SK-N-SH (cell line): ENCODE results near the gene MEGF10. TPM values are rescaled to one million over a fixed set of nuclear protein-coding genes. Genes with fewer than 3 reads are reported as not detected.
A peak's percentile ranks its signal among the peaks of the same experiment; 100 is the strongest.

ENCODE experiments used
- CTCF ChIA-PET: fragments of 300-600, 350-600 bp; formaldehyde crosslinking; extraction: SDS; loops from one replicate; lab custom pipeline; 2021; lab: Yijun Ruan, JAX
- POLR2A ChIA-PET: fragments of 350-600 bp; sonication (Branson Sonifier 250); formaldehyde crosslinking; extraction: SDS; loops from one replicate; lab custom pipeline; 2020; ENCODE audit warnings: antibody characterized with exemption, inconsistent platforms; lab: Yijun Ruan, JAX
- DNase-seq: peaks from one replicate; pipeline ENCODE4 v3.0.0; 2012
- H2AFZ ChIP-seq: fragments of 200-600 bp; sonication (generic); 2 replicates; pipeline ENCODE4 v1.8.1; 2016; ENCODE audit warnings: antibody characterized with exemption, mild to moderate bottlenecking, low read depth
- H3F3A ChIP-seq: fragments of 200-600 bp; sonication (generic); replicated peaks from 2 replicates; pipeline ENCODE3; 2016; ENCODE audit warnings: antibody characterized with exemption, mild to moderate bottlenecking; ENCODE audit not compliant: insufficient read depth
- H3K27ac ChIP-seq, 2 experiments: fragments of 200-500 bp in 1 of 2; fragments of 200-600 bp in 1 of 2; sonication (Bioruptor generic) in 1 of 2; sonication (generic), shearing (Covaris generic) in 1 of 2; 2 replicates each; pipeline versions ENCODE4 v1.5.1 to v1.6.1; 2014 to 2016; ENCODE audit warnings: low read depth in 2 of 2, inconsistent platforms in 1 of 2, low read length in 1 of 2, mild to moderate bottlenecking in 1 of 2, mixed read lengths in 1 of 2
- H3K27me3 ChIP-seq: fragments of 200-600 bp; sonication (generic), shearing (Covaris generic); 2 replicates; pipeline ENCODE4 v1.6.1; 2016; ENCODE audit warnings: mixed run types; ENCODE audit not compliant: insufficient read depth
- H3K36me3 ChIP-seq, 2 experiments: fragments of 200-500 bp in 1 of 2; fragments of 200-600 bp in 1 of 2; sonication (Bioruptor generic) in 1 of 2; sonication (generic) in 1 of 2; replicated peaks in 1 of 2; 2 replicates each; pipeline versions ENCODE3 to v1.5.1; 2014 to 2016; ENCODE audit warnings: low read length in 1 of 2, mild to moderate bottlenecking in 1 of 2; ENCODE audit not compliant: insufficient read depth in 2 of 2, control insufficient read depth in 1 of 2
- H3K4me1 ChIP-seq, 2 experiments: fragments of 200-500 bp in 1 of 2; fragments of 200-600 bp in 1 of 2; sonication (Bioruptor generic) in 1 of 2; sonication (generic), shearing (Covaris generic) in 1 of 2; 2 replicates each; pipeline versions ENCODE4 v1.5.1 to v1.6.1; 2014 to 2016; ENCODE audit warnings: low read depth in 1 of 2, low read length in 1 of 2, mixed run types in 1 of 2; ENCODE audit not compliant: insufficient read depth in 2 of 2, control insufficient read depth in 1 of 2
- H3K4me2 ChIP-seq: fragments of 200-600 bp; sonication (generic), shearing (Covaris generic); 2 replicates; pipeline ENCODE4 v1.6.1; 2017; ENCODE audit warnings: mixed run types
- H3K4me3 ChIP-seq, 2 experiments: fragments of 200-500 bp in 1 of 2; fragments of 200-600 bp in 1 of 2; sonication (Bioruptor generic) in 1 of 2; sonication (generic), shearing (Covaris generic) in 1 of 2; 2 replicates each; pipeline versions ENCODE4 v1.5.1 to v1.8.1; 2014 to 2016; ENCODE audit warnings: low read depth in 2 of 2, inconsistent platforms in 1 of 2, low read length in 1 of 2, mild to moderate bottlenecking in 1 of 2, mixed read lengths in 1 of 2, moderate library complexity in 1 of 2
- H3K79me2 ChIP-seq: fragments of 200-600 bp; sonication (generic); 2 replicates; pipeline ENCODE4 v1.8.1; 2017; ENCODE audit warnings: mild to moderate bottlenecking; ENCODE audit not compliant: insufficient read depth
- H3K9ac ChIP-seq: fragments of 200-600 bp; sonication (generic); 2 replicates; pipeline ENCODE4 v1.6.1; 2017; ENCODE audit warnings: mixed run types
- H3K9me2 ChIP-seq: fragments of 200-600 bp; sonication (generic); 2 replicates; pipeline ENCODE4 v1.6.1; 2017; ENCODE audit warnings: mixed run types
- H3K9me3 ChIP-seq: fragments of 200-600 bp; sonication (generic); 2 replicates; pipeline ENCODE4 v1.6.1; 2017; ENCODE audit warnings: mixed run types, mild to moderate bottlenecking, moderate library complexity
- H4K20me1 ChIP-seq: fragments of 200-600 bp; sonication (generic); 2 replicates; pipeline ENCODE4 v1.6.1; 2017; ENCODE audit warnings: mild to moderate bottlenecking, mixed run types; ENCODE audit not compliant: insufficient read depth
- CTCF ChIP-seq: fragments of 200-600 bp; sonication (generic); IDR thresholded peaks from 2 replicates; pipeline ENCODE4 v1.6.1; 2017; ENCODE audit warnings: antibody characterized with exemption, mild to moderate bottlenecking, moderate library complexity
- EZH2phosphoT487 ChIP-seq: fragments of 200-600 bp; sonication (generic); IDR thresholded peaks from 2 replicates; pipeline ENCODE4 v1.6.1; 2017; ENCODE audit warnings: low read depth, mixed run types, mild to moderate bottlenecking, antibody characterized with exemption, moderate library complexity, borderline replicate concordance
- FOSL2 ChIP-seq: IDR thresholded peaks from 2 replicates; pipeline ENCODE4 v1.4.0; 2012; ENCODE audit warnings: low read depth, mild to moderate bottlenecking, moderate library complexity, borderline replicate concordance
- GABPA ChIP-seq: IDR thresholded peaks from 2 replicates; pipeline ENCODE4 v1.4.0; 2012; ENCODE audit warnings: low read depth, mild to moderate bottlenecking
- MAX ChIP-seq: IDR thresholded peaks from 2 replicates; pipeline ENCODE4 v1.4.0; 2012; ENCODE audit warnings: low read depth
- MEF2A ChIP-seq: IDR thresholded peaks from 2 replicates; pipeline ENCODE4 v1.4.0; 2012; ENCODE audit warnings: low read depth, borderline replicate concordance
- NRF1 ChIP-seq: IDR thresholded peaks from 2 replicates; pipeline ENCODE4 v1.6.1; 2012; ENCODE audit warnings: low read depth, mild to moderate bottlenecking, low read length
- POLR2AphosphoS5 ChIP-seq: IDR thresholded peaks from 2 replicates; pipeline ENCODE4 v1.6.1; 2012; ENCODE audit warnings: low read depth, low read length
- RAD21 ChIP-seq: IDR thresholded peaks from 2 replicates; pipeline ENCODE4 v1.6.1; 2012; ENCODE audit warnings: mild to moderate bottlenecking, low read length
- SMC3 ChIP-seq: IDR thresholded peaks from 2 replicates; pipeline ENCODE4 v1.6.1; 2012; ENCODE audit warnings: low read depth, low read length, improper control_type of control experiment
- TAF1 ChIP-seq: IDR thresholded peaks from 2 replicates; pipeline ENCODE4 v1.6.1; 2012; ENCODE audit warnings: low read depth, mild to moderate bottlenecking, low read length, moderate library complexity, borderline replicate concordance
- TCF12 ChIP-seq: IDR thresholded peaks from 2 replicates; pipeline ENCODE4 v1.4.0; 2012
- USF2 ChIP-seq: fragments of 150-350 bp; IDR thresholded peaks from 2 replicates; pipeline ENCODE4 v1.6.1; 2017; ENCODE audit warnings: antibody characterized with exemption, low read length, low read depth, borderline replicate concordance
- YY1 ChIP-seq: IDR thresholded peaks from 2 replicates; pipeline ENCODE4 v1.4.0; 2012; ENCODE audit warnings: low read depth, mild to moderate bottlenecking
- ZBTB33 ChIP-seq: IDR thresholded peaks from 2 replicates; pipeline ENCODE4 v1.4.0; 2012; ENCODE audit warnings: low read depth, borderline replicate concordance
- WGBS: methylation state at CpG from one replicate; pipeline ENCODE4 v1.1.6; 2017; ENCODE audit warnings: low lambda C conversion rate; 5-methylcytosine and 5-hydroxymethylcytosine counted together
- polyA plus RNA-seq, 3 experiments: library from polyadenylated mRNA; depleted of rRNA; stranded (reverse); fragments of >200 nt; gene quantifications; 2 replicates each; pipeline ENCODE4 v1.2.3, GENCODE V29; 2012

The MEGF10 gene
- 0.67 and 1.1 TPM in 2 replicates for polyA plus RNA-seq (2012; rRNA removed)
- 0.24 and 0.85 TPM in 2 replicates for polyA plus RNA-seq (2012; cell fraction: cytosol; rRNA removed)
- polyA plus RNA-seq (2012; cell fraction: nucleus; rRNA removed) = 0.41 and 0.51 TPM in 2 replicates

GRCh38 chr5:127290019-127290945, at the start of gene MEGF10:
Gene MEGF10, plus strand, starts transcription at chr5:127290796. Its CDS starts 40,513 bp downstream, at chr5:127331309.
- DNase-seq = peak; percentile 83
- no peaks in the 10 kb centered on the region for H3K9me2 ChIP-seq
- ChIA-PET POLR2A (no interaction called here), CTCF (interaction anchor here (0.6 to 4.9 kb wide), 17 partner anchors 10 to 227 kb away, joined by 3 to 39 read pairs (median 3); partner anchors contain the start of gene PRRC1)
- WGBS = 7% methylated on average over 49 of the region's 61 CpGs
- no peak within 1 kb of the TSS for H3K27ac ChIP-seq
- no peaks in the 10 kb centered on the region for H3K27me3 ChIP-seq
- H3K9ac ChIP-seq = no peak within 1 kb of the TSS
- H3F3A ChIP-seq = no peaks in the 10 kb centered on the region
- TF ChIP-seq RAD21 = peak; percentile 92
- TF ChIP-seq SMC3 = peak; percentile 96
- TF ChIP-seq ZBTB33 = no peak
- TF ChIP-seq TAF1 = 0 out of 2 replicates have a peak, but pooled peaks have one; percentile 13
- TF ChIP-seq EZH2phosphoT487 = no peak
- 0 out of 2 replicates have a peak, but pooled peaks have one; percentile 22 for TF ChIP-seq NRF1
- peak; percentile 87 for TF ChIP-seq CTCF
- peak within 1 kb of the TSS; percentile 47 to 63 for H3K4me3 ChIP-seq
- H4K20me1 ChIP-seq = no peaks in the 10 kb centered on the region
- no peaks in the 10 kb centered on the region for H3K79me2 ChIP-seq
- H3K4me1 ChIP-seq = peaks cover 0 to 8% of the 10 kb centered on the region in 2 experiments; a peak in 1 of 4 replicates
- H3K9me3 ChIP-seq = no peaks in the 10 kb centered on the region
- peak within 1 kb of the TSS; percentile 73 for H2AFZ ChIP-seq
- H3K4me2 ChIP-seq = peak within 1 kb of the TSS; percentile 87
- H3K36me3 ChIP-seq = no peaks in the 10 kb centered on the region

- Histone ChIP-seq H3K9me3 (no peaks in the 10 kb centered on the region), H2AFZ (no peak overlapping the region), H3K27me3 (no peaks in the 10 kb centered on the region), H3K4me2 (no peak overlapping the region), H3K9me2 (no peaks in the 10 kb centered on the region), H3K9ac (no peak overlapping the region), H4K20me1 (no peaks in the 10 kb centered on the region), H3K79me2 (no peaks in the 10 kb centered on the region), H3F3A (no peaks in the 10 kb centered on the region), H3K4me3 (no peak overlapping the region), H3K36me3 (no peaks in the 10 kb centered on the region), H3K27ac (no peak overlapping the region), H3K4me1 (no peaks in the 10 kb centered on the region)
- no peak for DNase-seq
- ChIA-PET POLR2A (no interaction called here), CTCF (no interaction called here)
- WGBS = 2% methylated on average over 1 of the region's 1 CpG
- no peak for TF ChIP-seq MAX
- no peak for TF ChIP-seq FOSL2
- no peak for TF ChIP-seq USF2
- TF ChIP-seq CTCF = no peak
- no peak for TF ChIP-seq GABPA
- TF ChIP-seq YY1 = no peak
- no peak for TF ChIP-seq TCF12
- TF ChIP-seq MEF2A = no peak
- no peak for TF ChIP-seq POLR2AphosphoS5
- TF ChIP-seq TAF1 = no peak
Observed at GRCh38 chr5:127243011-127243410, 47.6 kb upstream of the MEGF10 start.
